ENCODE measurements around the gene DNPH1. TPM values are rescaled to one million over a fixed set of nuclear protein-coding genes. Genes with fewer than 3 reads are reported as not detected.

DNPH1 gene
- total and polyA plus RNA-seq, 2 experiments from 2014 or later, result 29.2 to 50.0 TPM

- Mint-ChIP-seq H3K4me1 (peaks cover 15% of the 10 kb centered on the region), H3K4me3 (no peak overlapping the region), H3K27ac (no peak overlapping the region; the same call in 1 of the 2 replicates), H3K9me3 (no peaks in the 10 kb centered on the region; the same call in 2 of the 3 replicates), H3K36me3 (ENCODE audit: low read depth) (peaks cover 10% of the 10 kb centered on the region), H3K27me3 (ENCODE audit: insufficient read depth, low read depth, poor library complexity) (peaks cover 20% of the 10 kb centered on the region)
- TF ChIP-seq CTCF (conservative IDR thresholded peaks at IDR 0.05; ENCODE audit: low read depth in 2 of 2) (peak in 1 of 2 experiments; percentile 16; a peak in 1 of 4 replicates), CREB1 (CRISPR knock-in tag; IDR thresholded peaks at IDR 0.05; ENCODE audit: low read depth) (no peak), ZNF331 (CRISPR knock-in tag; IDR thresholded peaks at IDR 0.05; ENCODE audit: low read depth) (no peak), JUNB (IDR thresholded peaks at IDR 0.05; ENCODE audit: unreplicated experiment) (no peak), POLR2AphosphoS5 (IDR thresholded peaks at IDR 0.05; ENCODE audit: low read depth) (no peak), EZH2phosphoT487 (IDR thresholded peaks at IDR 0.05; ENCODE audit: unreplicated experiment) (no peak)
- Histone ChIP-seq H3K4me3 (no peak overlapping the region), H2AFZ (no peak overlapping the region), H3K9me2 (ENCODE audit: insufficient read depth) (no peaks in the 10 kb centered on the region), H3K36me3 (ENCODE audit: insufficient read depth) (no peaks in the 10 kb centered on the region), H3K4me2 (no peak overlapping the region), H3K27ac (ENCODE audit: low read depth) (no peak overlapping the region), H4K20me1 (replicated peaks; ENCODE audit: insufficient read depth) (no peaks in the 10 kb centered on the region), H3F3A (replicated peaks; ENCODE audit: low read depth) (no peaks in the 10 kb centered on the region), H3K27me3 (ENCODE audit: insufficient read depth) (peaks cover under 1% of the 10 kb centered on the region; the same call in 1 of the 2 replicates), H3K79me2 (replicated peaks; ENCODE audit: insufficient read depth) (no peaks in the 10 kb centered on the region), H3K4me1 (ENCODE audit: insufficient read depth) (0 out of 2 replicates have a peak, but pooled peaks cover 5% of the 10 kb centered on the region)
- ATAC-seq (peak; percentile 20), DNase-seq (ENCODE audit: low spot score) (no peak)
Measured at GRCh38 chr6:43223175-43223574, 6.1 kb downstream of the DNPH1 start.

GRCh38 chr6:43222418-43223059 lies 6.7 kb downstream of the DNPH1 start:
- no peaks in the 10 kb centered on the region for H3K36me3 ChIP-seq (ENCODE audit: insufficient read depth)
- H3F3A ChIP-seq (replicated peaks; ENCODE audit: low read depth), result no peaks in the 10 kb centered on the region
- Mint-ChIP-seq H3K4me3 (no peak overlapping the region), H3K27me3 (ENCODE audit: insufficient read depth, low read depth, poor library complexity) (peaks cover 19% of the 10 kb centered on the region), H3K27ac (no peak overlapping the region; the same call in 1 of the 2 replicates), H3K36me3 (ENCODE audit: low read depth) (peaks cover 10% of the 10 kb centered on the region), H3K4me1 (peaks cover 18% of the 10 kb centered on the region), H3K9me3 (no peaks in the 10 kb centered on the region)
- H3K27ac ChIP-seq (ENCODE audit: low read depth), result no peak overlapping the region
- no peaks in the 10 kb centered on the region for H3K27me3 ChIP-seq (ENCODE audit: insufficient read depth)
- no peak for DNase-seq (ENCODE audit: low spot score)
- no peaks in the 10 kb centered on the region for H4K20me1 ChIP-seq (replicated peaks; ENCODE audit: insufficient read depth)
- ATAC-seq, result peak; percentile 10
- H2AFZ ChIP-seq, result no peak overlapping the region
- no peak overlapping the region for H3K4me3 ChIP-seq
- no peaks in the 10 kb centered on the region for H3K79me2 ChIP-seq (replicated peaks; ENCODE audit: insufficient read depth)
- peaks cover 9% of the 10 kb centered on the region; the same call in 1 of the 2 replicates for H3K4me1 ChIP-seq (ENCODE audit: insufficient read depth)
- no peak overlapping the region for H3K4me2 ChIP-seq
- H3K9me2 ChIP-seq (ENCODE audit: insufficient read depth), result no peaks in the 10 kb centered on the region
- no peak for TF ChIP-seq JUNB (IDR thresholded peaks at IDR 0.05; ENCODE audit: unreplicated experiment)
- TF ChIP-seq POLR2AphosphoS5 (IDR thresholded peaks at IDR 0.05; ENCODE audit: low read depth), result no peak
- no peak for TF ChIP-seq ZNF462 (CRISPR knock-in tag; IDR thresholded peaks at IDR 0.05)
- no peak for TF ChIP-seq ZNF331 (CRISPR knock-in tag; IDR thresholded peaks at IDR 0.05; ENCODE audit: low read depth)
- TF ChIP-seq CTCF (conservative IDR thresholded peaks at IDR 0.05; ENCODE audit: low read depth in 2 of 2), result no peak
- TF ChIP-seq EZH2 (IDR thresholded peaks at IDR 0.05; ENCODE audit: low read depth, unreplicated experiment), result no peak
- no peak for TF ChIP-seq EZH2phosphoT487 (IDR thresholded peaks at IDR 0.05; ENCODE audit: unreplicated experiment)
- no peak for TF ChIP-seq NANOG (IDR thresholded peaks at IDR 0.05; ENCODE audit: borderline replicate concordance)
